Astrocyte (in vitro differentiated cells and primary cell): ENCODE data around the gene TMEM204. TPM values are rescaled to one million over a fixed set of nuclear protein-coding genes. Genes with fewer than 3 reads are reported as not detected.

Source experiments
- DNase-seq: peaks from one replicate; pipeline ENCODE4 v3.0.0-alpha.2; 2010; ENCODE audit warnings: low read depth
- FAIRE-seq: peaks from 2 replicates; lab custom pipeline; 2011; peaks lifted over from hg19 to GRCh38; lab: Jason Lieb, UNC
- H2AFZ ChIP-seq: 2 replicates; pipeline ENCODE4 v1.6.0; 2012; ENCODE audit warnings: low read depth, low read length, inconsistent platforms
- H3K27ac ChIP-seq: 2 replicates; pipeline ENCODE4 v1.5.1; 2011; ENCODE audit warnings: low read depth, low read length, inconsistent platforms
- H3K27me3 ChIP-seq: 2 replicates; pipeline ENCODE4 v1.6.0; 2011; ENCODE audit warnings: low read length, inconsistent platforms; ENCODE audit not compliant: insufficient read depth
- H3K36me3 ChIP-seq: 2 replicates; pipeline ENCODE4 v1.5.1; 2011; ENCODE audit warnings: low read length, inconsistent platforms; ENCODE audit not compliant: insufficient read depth
- H3K4me1 ChIP-seq: 2 replicates; pipeline ENCODE4 v1.5.1; 2011; ENCODE audit warnings: low read length, inconsistent platforms; ENCODE audit not compliant: insufficient read depth
- H3K4me2 ChIP-seq: 2 replicates; pipeline ENCODE4 v1.6.0; 2012; ENCODE audit warnings: low read length, inconsistent platforms
- H3K4me3 ChIP-seq: 2 replicates; pipeline ENCODE4 v1.5.1; 2011; ENCODE audit warnings: low read depth, mild to moderate bottlenecking, low read length, inconsistent platforms; ENCODE audit not compliant: insufficient read depth
- H3K79me2 ChIP-seq: 2 replicates; pipeline ENCODE4 v1.6.0; 2012; ENCODE audit warnings: mild to moderate bottlenecking, low read length, inconsistent platforms; ENCODE audit not compliant: insufficient read depth
- H3K9ac ChIP-seq: 2 replicates; pipeline ENCODE4 v1.6.0; 2012; ENCODE audit warnings: mild to moderate bottlenecking, low read length, inconsistent platforms
- H3K9me3 ChIP-seq: 2 replicates; pipeline ENCODE4 v1.5.1; 2012; ENCODE audit warnings: low read depth, mild to moderate bottlenecking, low read length, inconsistent platforms; ENCODE audit not compliant: insufficient read depth
- H4K20me1 ChIP-seq: 2 replicates; pipeline ENCODE4 v1.6.0; 2012; ENCODE audit warnings: low read length, inconsistent platforms; ENCODE audit not compliant: insufficient read depth
- H3K27ac Mint-ChIP-seq: one replicate; pipeline ENCODE4 v1.8.0; 2021; ENCODE audit warnings: mild to moderate bottlenecking, mixed read lengths; ENCODE audit not compliant: unreplicated experiment
- H3K27me3 Mint-ChIP-seq: one replicate; pipeline ENCODE4 v1.8.0; 2021; ENCODE audit warnings: low read depth, mixed read lengths; ENCODE audit not compliant: unreplicated experiment
- H3K36me3 Mint-ChIP-seq: one replicate; pipeline ENCODE4 v1.8.0; 2021; ENCODE audit warnings: low read depth, mixed read lengths; ENCODE audit not compliant: unreplicated experiment
- H3K4me1 Mint-ChIP-seq: one replicate; pipeline ENCODE4 v1.8.0; 2021; ENCODE audit warnings: low read depth, mixed read lengths; ENCODE audit not compliant: unreplicated experiment
- H3K4me3 Mint-ChIP-seq: one replicate; pipeline ENCODE4 v1.8.0; 2021; ENCODE audit warnings: mild to moderate bottlenecking, moderate library complexity, mixed read lengths; ENCODE audit not compliant: unreplicated experiment
- H3K9me3 Mint-ChIP-seq: one replicate; pipeline ENCODE4 v1.8.0; 2021; ENCODE audit warnings: mild to moderate bottlenecking, mixed read lengths; ENCODE audit not compliant: unreplicated experiment
- CTCF ChIP-seq: IDR thresholded peaks from 2 replicates; pipeline ENCODE4 v1.5.1; 2011; ENCODE audit warnings: low read depth, mild to moderate bottlenecking, inconsistent platforms, low read length, moderate library complexity; ENCODE audit not compliant: insufficient read depth
- EZH2 ChIP-seq: IDR thresholded peaks from 2 replicates; pipeline ENCODE4 v1.6.1; 2012; ENCODE audit warnings: mild to moderate bottlenecking, low read length, inconsistent platforms; ENCODE audit not compliant: insufficient read depth
- total RNA-seq: library from RNA; stranded (reverse); gene quantifications from 2 replicates; pipeline ENCODE4 v1.2.1, GENCODE V29; 2021

Gene TMEM204
- total RNA-seq, 1 donor from 2014 or later: not detected

GRCh38 chr16:1540556-1540855 is 7.0 kb downstream of the TMEM204 start:
- H3K27ac ChIP-seq: no peak overlapping the region
- no peak overlapping the region for H3K9ac ChIP-seq
- no peak overlapping the region for H3K4me2 ChIP-seq
- no peaks in the 10 kb centered on the region for H3K9me3 Mint-ChIP-seq
- H3K36me3 ChIP-seq: no peaks in the 10 kb centered on the region
- H3K27me3 ChIP-seq: no peaks in the 10 kb centered on the region
- no peaks in the 10 kb centered on the region for H3K9me3 ChIP-seq
- H3K27ac Mint-ChIP-seq: no peak overlapping the region
- DNase-seq (no peak), FAIRE-seq (no peak)
- no peak overlapping the region for H3K4me3 Mint-ChIP-seq
- H3K4me1 Mint-ChIP-seq: peaks cover 10% of the 10 kb centered on the region
- TF ChIP-seq CTCF (no peak), EZH2 (no peak)
- no peak overlapping the region for H3K4me3 ChIP-seq
- no peaks in the 10 kb centered on the region for H3K36me3 Mint-ChIP-seq
- H3K4me1 ChIP-seq: peaks cover 6% of the 10 kb centered on the region
- H3K79me2 ChIP-seq: peaks cover 9% of the 10 kb centered on the region
- peaks cover 6% of the 10 kb centered on the region for H4K20me1 ChIP-seq
- no peak overlapping the region for H2AFZ ChIP-seq
- H3K27me3 Mint-ChIP-seq: peaks cover 5% of the 10 kb centered on the region

GRCh38 chr16:1541293-1542165 is 8.1 kb downstream of the TMEM204 start:
- peaks cover 10% of the 10 kb centered on the region for H3K4me1 Mint-ChIP-seq
- no peak overlapping the region for H3K4me3 Mint-ChIP-seq
- H3K27me3 ChIP-seq: no peaks in the 10 kb centered on the region
- no peak overlapping the region for H3K27ac ChIP-seq
- no peak overlapping the region for H2AFZ ChIP-seq
- H3K9me3 Mint-ChIP-seq: no peaks in the 10 kb centered on the region
- H3K79me2 ChIP-seq: peaks cover 2% of the 10 kb centered on the region
- H3K9me3 ChIP-seq: no peaks in the 10 kb centered on the region
- peaks cover 5% of the 10 kb centered on the region for H3K27me3 Mint-ChIP-seq
- no peak overlapping the region for H3K9ac ChIP-seq
- no peak for DNase-seq
- H3K36me3 ChIP-seq: no peaks in the 10 kb centered on the region
- no peak overlapping the region for H3K4me3 ChIP-seq
- no peak for FAIRE-seq
- H3K27ac Mint-ChIP-seq: no peak overlapping the region
- TF ChIP-seq CTCF: no peak
- no peak for TF ChIP-seq EZH2
- H3K36me3 Mint-ChIP-seq: no peaks in the 10 kb centered on the region
- no peak overlapping the region for H3K4me2 ChIP-seq
- H3K4me1 ChIP-seq: peaks cover 6% of the 10 kb centered on the region
- peaks cover 4% of the 10 kb centered on the region for H4K20me1 ChIP-seq

- peaks cover 4% of the 10 kb centered on the region for H4K20me1 ChIP-seq
- H3K4me1 Mint-ChIP-seq: peaks cover 10% of the 10 kb centered on the region
- no peaks in the 10 kb centered on the region for H3K36me3 Mint-ChIP-seq
- FAIRE-seq (no peak), DNase-seq (no peak)
- no peak overlapping the region for H3K27ac Mint-ChIP-seq
- H3K9me3 ChIP-seq: no peaks in the 10 kb centered on the region
- no peak overlapping the region for H3K9ac ChIP-seq
- H3K27ac ChIP-seq: no peak overlapping the region
- no peak overlapping the region for H2AFZ ChIP-seq
- no peaks in the 10 kb centered on the region for H3K27me3 ChIP-seq
- no peaks in the 10 kb centered on the region for H3K79me2 ChIP-seq
- no peaks in the 10 kb centered on the region for H3K36me3 ChIP-seq
- no peak overlapping the region for H3K4me3 Mint-ChIP-seq
- peaks cover 6% of the 10 kb centered on the region for H3K4me1 ChIP-seq
- peaks cover 5% of the 10 kb centered on the region for H3K27me3 Mint-ChIP-seq
- H3K4me3 ChIP-seq: no peak overlapping the region
- H3K4me2 ChIP-seq: no peak overlapping the region
- TF ChIP-seq CTCF (no peak), EZH2 (no peak)
- H3K9me3 Mint-ChIP-seq: no peaks in the 10 kb centered on the region
Observed at GRCh38 chr16:1542166-1542500, 8.7 kb downstream of the TMEM204 start.
